Cardiac muscle cell (in vitro differentiated cells and primary cell): ENCODE results near the gene GPR156. TPM values are rescaled to one million over a fixed set of nuclear protein-coding genes. Genes with fewer than 3 reads are reported as not detected.
A peak's percentile ranks its signal among the peaks of the same experiment; 100 is the strongest.

Experiments used
- DNase-seq, 2 donors: peaks; one replicate each; pipeline versions ENCODE4 v3.0.0 to v3.0.0-alpha.2; 2010 to 2017; ENCODE audit warnings: low read depth in 1 of 2, low spot score in 1 of 2
- H3K27ac ChIP-seq: fragments of 200-600 bp; sonication (generic); 2 replicates; pipeline ENCODE4 v1.5.1; 2016
- H3K27me3 ChIP-seq: fragments of 200-600 bp; sonication (generic); 2 replicates; pipeline ENCODE4 v1.6.0; 2016; ENCODE audit warnings: control low read depth
- H3K36me3 ChIP-seq: fragments of 200-600 bp; sonication (generic); 2 replicates; pipeline ENCODE4 v1.5.1; 2016; ENCODE audit warnings: control low read depth
- H3K4me1 ChIP-seq: fragments of 200-600 bp; sonication (generic); 2 replicates; pipeline ENCODE4 v1.8.1; 2017; ENCODE audit warnings: low read depth, mild to moderate bottlenecking, mixed run types
- H3K4me3 ChIP-seq: fragments of 200-600 bp; sonication (generic); 2 replicates; pipeline ENCODE4 v1.5.1; 2016; ENCODE audit warnings: mild to moderate bottlenecking
- H3K9me3 ChIP-seq: fragments of 200-600 bp; sonication (generic); 2 replicates; pipeline ENCODE4 v1.5.1; 2017; ENCODE audit warnings: low read depth, mild to moderate bottlenecking, control low read depth
- polyA plus RNA-seq: library from polyadenylated mRNA; unstranded; fragments of >200 nt; fragmentation: Nextera tagmentation; extraction: Ambion mirVana; gene quantifications from 2 replicates; pipeline ENCODE4 v1.2.1, GENCODE V29; 2016
- total RNA-seq: library from RNA; depleted of rRNA; stranded (reverse); fragments of >200 nt; gene quantifications from 2 replicates; pipeline ENCODE4 v1.2.3, GENCODE V29; 2016
- TF ChIP-seq, protein P1 (sequence below): IDR thresholded peaks from 2 replicates; pipeline ENCODE4 v1.5.1; 2012; ENCODE audit warnings: low read depth, mild to moderate bottlenecking, low read length

Gene GPR156
- total and polyA plus RNA-seq, 2 experiments from 2014 or later, result 0.36 TPM; not detected in 1

DNA sequence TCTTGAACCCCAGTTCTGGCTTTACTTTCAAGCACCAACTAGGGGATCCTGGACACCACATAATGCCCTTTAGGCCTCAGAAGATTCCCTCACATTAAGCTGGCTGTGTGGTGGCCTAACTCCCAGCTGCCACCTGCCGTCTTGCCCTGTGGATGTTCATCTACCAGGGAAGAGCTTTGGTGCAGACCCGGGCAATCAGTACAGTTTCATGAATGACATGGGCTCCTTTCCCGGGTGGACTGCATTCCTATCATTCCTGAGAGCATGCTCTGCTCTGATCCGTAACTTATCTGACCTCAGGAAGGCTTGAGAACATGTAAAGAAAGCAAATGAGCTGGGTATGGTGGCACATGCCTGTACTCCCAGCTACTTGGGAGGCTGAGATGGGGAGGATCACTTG lies 140.8 kb downstream of the GPR156 start:
- TF ChIP-seq, protein P1, sequence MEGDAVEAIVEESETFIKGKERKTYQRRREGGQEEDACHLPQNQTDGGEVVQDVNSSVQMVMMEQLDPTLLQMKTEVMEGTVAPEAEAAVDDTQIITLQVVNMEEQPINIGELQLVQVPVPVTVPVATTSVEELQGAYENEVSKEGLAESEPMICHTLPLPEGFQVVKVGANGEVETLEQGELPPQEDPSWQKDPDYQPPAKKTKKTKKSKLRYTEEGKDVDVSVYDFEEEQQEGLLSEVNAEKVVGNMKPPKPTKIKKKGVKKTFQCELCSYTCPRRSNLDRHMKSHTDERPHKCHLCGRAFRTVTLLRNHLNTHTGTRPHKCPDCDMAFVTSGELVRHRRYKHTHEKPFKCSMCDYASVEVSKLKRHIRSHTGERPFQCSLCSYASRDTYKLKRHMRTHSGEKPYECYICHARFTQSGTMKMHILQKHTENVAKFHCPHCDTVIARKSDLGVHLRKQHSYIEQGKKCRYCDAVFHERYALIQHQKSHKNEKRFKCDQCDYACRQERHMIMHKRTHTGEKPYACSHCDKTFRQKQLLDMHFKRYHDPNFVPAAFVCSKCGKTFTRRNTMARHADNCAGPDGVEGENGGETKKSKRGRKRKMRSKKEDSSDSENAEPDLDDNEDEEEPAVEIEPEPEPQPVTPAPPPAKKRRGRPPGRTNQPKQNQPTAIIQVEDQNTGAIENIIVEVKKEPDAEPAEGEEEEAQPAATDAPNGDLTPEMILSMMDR, result no peak
- no peaks in the 10 kb centered on the region for H3K36me3 ChIP-seq
- no peak overlapping the region for H3K4me3 ChIP-seq
- DNase-seq, result peak; percentile 51 to 54
- H3K27ac ChIP-seq, result no peak overlapping the region
- no peaks in the 10 kb centered on the region for H3K27me3 ChIP-seq
- no peaks in the 10 kb centered on the region for H3K9me3 ChIP-seq
- peaks cover 3% of the 10 kb centered on the region for H3K4me1 ChIP-seq

DNA sequence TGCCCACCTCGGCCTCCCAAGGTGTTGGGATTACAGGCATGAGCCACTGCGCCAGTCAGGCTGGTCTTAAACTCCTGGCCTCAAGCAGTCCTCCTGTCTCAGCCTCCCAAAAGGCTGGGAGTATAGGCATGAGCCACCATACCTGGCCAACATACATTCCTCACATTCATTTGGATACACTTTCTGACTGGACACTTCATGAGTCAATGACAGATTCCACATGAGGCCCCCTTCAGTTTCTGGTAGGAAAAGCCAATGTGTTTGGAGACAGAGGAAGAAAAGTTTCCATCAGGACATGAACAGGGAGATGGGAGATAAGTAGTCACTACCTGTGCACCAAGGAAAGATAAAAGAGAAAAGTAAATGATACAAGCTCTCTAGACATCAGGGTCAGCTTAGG lies 141.3 kb downstream of the GPR156 start:
- TF ChIP-seq, protein P1, result no peak

DNA sequence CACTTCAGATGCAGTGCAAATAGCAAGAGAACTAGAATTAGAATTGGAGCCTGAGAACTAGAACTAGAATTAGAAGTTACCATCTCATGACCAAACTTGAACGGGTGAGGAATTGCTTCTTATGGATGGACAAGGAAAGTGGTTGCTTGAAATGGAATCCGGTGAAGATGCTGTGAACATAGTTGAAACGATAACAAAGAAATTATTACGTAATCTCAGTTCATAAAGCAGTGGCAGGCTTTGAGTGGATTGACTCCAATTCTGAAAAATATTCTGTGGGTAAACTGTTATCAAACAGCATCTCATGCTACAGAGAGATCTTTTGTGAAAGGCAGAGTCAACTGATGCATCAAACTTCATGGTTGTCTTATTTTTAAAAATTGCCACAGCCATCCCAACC lies 142.8 kb downstream of the GPR156 start:
- TF ChIP-seq, protein P1, result no peak
- Histone ChIP-seq H3K27ac (no peak overlapping the region), H3K4me3 (no peak overlapping the region), H3K9me3 (no peaks in the 10 kb centered on the region), H3K4me1 (no peaks in the 10 kb centered on the region), H3K27me3 (no peaks in the 10 kb centered on the region), H3K36me3 (no peaks in the 10 kb centered on the region)
- no peak for DNase-seq

More for the DNA sequence above, 141.3 kb downstream of the GPR156 start:
- Histone ChIP-seq H3K27me3 (no peaks in the 10 kb centered on the region), H3K36me3 (no peaks in the 10 kb centered on the region), H3K9me3 (no peaks in the 10 kb centered on the region), H3K4me1 (peaks cover 3% of the 10 kb centered on the region), H3K27ac (no peak overlapping the region), H3K4me3 (no peak overlapping the region)
- no peak for DNase-seq

DNA sequence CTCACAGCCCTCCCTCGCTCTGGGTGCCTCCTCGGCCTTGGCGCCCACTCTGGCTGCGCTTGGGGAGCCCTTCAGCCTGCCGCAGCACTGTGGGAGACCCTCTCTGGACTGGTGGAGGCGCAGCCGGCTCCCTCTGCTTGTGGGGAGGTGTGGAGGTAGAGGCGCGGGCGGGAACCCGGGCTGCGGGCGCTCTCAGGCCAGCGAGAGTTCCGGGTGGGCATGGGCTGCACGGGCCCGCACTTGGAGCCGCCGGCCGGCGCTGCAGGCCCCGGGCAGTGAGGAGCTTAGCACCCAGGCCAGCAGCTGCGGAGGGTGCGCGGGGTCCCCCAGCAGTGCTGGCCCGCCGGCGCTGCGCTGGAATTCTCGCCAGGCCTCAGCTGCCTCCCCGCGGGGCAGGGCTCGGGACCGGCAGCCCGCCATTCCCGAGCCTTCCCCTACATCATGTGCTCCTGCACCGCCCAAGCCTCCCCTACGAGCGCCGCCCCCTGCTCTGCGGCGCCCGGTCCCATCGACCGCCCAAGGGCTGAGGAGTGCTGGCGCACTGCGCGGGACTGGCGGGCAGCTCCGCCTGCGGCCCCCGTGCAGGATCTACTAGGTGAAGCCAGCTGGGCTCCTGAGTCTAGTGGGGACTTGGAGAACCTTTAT lies 144.8 kb downstream of the GPR156 start:
- no peaks in the 10 kb centered on the region for H3K4me1 ChIP-seq
- H3K27me3 ChIP-seq, result no peaks in the 10 kb centered on the region
- TF ChIP-seq, protein P1, result no peak
- no peak for DNase-seq
- no peak overlapping the region for H3K27ac ChIP-seq
- no peak overlapping the region for H3K4me3 ChIP-seq
- no peaks in the 10 kb centered on the region for H3K36me3 ChIP-seq
- no peaks in the 10 kb centered on the region for H3K9me3 ChIP-seq

DNA sequence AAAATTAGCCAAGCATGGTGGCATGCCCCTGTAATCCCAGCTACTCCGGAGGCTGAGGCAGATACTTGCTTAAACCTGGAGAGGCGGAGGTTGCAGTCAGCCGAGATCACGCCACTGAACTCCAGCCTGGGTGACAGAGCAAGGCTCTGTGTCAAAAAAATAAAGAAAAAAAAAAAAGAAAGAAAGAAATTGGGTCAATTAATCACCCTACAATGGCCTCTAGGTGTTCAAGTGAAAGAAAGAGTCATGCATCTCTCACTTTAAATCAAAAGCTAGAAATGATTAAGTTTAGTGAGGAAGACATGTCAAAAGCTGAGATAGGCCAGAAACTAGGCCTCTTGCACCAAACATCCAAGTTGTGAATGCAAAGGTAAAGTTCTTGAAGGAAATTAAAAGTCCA lies 145.9 kb downstream of the GPR156 start:
- no peak overlapping the region for H3K27ac ChIP-seq
- H3K36me3 ChIP-seq, result no peaks in the 10 kb centered on the region
- no peaks in the 10 kb centered on the region for H3K9me3 ChIP-seq
- no peaks in the 10 kb centered on the region for H3K4me1 ChIP-seq
- no peaks in the 10 kb centered on the region for H3K27me3 ChIP-seq
- DNase-seq, result no peak
- TF ChIP-seq, protein P1, result no peak
- H3K4me3 ChIP-seq, result no peak overlapping the region
